RPMI8226 (cell line): Measurements from ENCODE around the gene SYNJ2.

Source experiments
- DNase-seq: peaks from one replicate; pipeline ENCODE4 v3.0.0-alpha.2; 2015

Gene SYNJ2

DNA sequence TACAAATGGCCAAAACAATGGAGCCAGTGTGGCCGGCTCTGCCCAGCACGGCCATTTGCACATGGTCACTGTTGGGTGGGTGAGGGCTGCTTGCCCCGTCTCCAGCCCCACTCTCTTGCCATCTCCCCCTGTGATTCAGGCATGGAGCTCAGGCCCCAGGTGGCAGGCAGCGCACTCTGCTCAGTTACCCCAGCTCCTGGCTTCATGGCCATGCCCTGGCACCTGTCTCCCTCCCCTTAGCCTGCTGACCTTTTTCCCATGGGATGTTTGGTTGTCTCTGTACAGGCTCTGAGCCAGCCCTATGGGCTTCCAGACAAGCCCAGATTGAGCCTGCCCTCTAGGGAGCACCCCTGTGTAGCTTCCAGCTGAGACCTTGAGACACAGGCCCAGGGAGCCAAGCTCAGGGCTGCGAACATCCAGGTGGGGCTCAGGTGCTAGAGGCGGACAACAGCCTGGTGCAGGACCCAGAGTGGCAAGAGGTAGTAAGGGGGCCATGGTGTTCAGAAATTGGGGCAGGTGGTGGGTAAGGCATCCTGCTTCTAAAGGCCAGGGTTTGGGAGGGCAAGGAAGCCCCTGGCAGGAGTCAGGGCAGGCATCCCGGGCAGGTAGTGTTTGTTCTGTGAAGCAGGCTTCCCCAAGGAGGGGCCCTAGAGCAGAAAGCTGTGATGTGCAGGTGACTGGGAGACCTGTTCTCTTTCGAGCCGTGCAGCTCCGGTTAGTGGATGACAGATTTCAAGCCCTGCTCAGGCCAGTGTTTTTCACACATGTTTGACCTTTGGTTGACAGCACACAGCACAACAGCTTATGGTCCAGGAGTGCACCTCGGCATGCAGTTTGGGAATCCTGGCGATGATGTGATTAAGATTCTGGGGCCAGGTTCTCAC, 17.7 kb downstream of the SYNJ2 start:
- DNase-seq, result no peak

DNA sequence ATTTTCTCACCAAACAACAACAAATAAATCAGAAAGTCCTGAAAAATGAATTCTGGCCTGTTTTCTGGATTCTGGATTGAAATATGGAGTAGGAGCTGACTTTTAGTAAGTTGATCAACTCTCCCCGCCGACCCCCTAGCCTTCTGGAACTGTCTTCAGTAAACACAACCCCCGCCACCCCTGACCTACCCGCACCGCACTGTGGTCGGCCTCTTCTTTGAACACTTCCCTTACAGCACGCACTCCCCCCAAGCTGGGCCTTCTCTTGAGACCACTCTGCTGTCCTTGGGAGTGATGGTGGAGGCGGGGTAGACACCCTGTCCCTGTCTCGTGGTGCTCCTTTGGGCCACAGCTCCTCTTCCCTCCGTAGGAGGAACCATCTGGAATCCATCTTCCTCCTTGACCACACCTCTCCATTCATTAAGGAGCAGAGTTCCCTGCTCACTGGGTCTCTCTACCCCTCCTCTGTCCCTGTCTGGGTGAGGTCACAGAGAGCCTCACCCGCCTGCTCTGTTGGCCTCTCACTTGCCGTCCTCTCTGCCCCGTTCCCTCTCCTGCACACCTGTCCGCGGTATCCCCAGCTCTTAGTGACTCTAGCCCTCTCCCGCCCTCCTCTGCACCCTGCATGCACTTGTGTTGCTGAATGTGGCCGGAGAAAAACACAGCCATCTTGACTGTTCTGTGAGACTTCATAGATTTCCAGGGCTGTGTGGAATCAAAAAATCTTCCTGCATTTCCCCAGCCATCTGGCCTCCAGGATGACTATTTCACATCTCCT, 19.1 kb downstream of the SYNJ2 start:
- no peak for DNase-seq

DNA sequence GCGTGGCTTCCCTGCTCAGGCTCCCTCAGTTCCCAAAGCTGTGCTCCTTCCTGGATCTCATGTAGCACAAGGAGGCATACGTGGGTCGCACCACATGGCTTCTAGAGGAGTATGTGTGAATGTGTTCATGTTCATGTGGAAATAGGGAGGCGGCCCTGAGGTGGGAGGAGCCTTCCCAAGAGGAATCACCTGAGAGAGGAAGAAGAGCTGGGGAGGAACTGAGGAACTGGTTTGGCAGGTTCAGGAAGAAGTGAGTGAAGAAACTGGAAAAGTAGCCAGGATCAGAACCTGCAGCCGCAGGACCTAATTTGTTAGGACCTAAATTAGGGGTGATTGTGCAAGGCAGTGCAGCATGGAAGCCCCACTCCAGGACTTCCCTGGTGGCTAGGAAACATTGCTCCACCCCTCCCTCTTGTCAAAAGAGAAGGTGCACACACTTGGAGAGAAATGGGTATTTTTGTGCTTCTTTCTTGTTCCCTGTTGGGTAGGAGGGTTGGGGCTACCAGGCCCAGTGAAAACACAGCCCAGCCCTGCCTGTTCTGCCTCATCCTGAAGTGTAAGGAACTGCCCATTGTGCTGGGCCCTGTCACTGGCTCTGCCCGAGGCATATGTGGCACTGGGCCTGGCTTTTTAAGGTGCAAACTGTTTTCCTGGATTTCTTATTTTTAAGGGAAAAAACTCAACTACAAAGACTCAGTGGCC, 20.7 kb downstream of the SYNJ2 start:
- no peak for DNase-seq

DNA sequence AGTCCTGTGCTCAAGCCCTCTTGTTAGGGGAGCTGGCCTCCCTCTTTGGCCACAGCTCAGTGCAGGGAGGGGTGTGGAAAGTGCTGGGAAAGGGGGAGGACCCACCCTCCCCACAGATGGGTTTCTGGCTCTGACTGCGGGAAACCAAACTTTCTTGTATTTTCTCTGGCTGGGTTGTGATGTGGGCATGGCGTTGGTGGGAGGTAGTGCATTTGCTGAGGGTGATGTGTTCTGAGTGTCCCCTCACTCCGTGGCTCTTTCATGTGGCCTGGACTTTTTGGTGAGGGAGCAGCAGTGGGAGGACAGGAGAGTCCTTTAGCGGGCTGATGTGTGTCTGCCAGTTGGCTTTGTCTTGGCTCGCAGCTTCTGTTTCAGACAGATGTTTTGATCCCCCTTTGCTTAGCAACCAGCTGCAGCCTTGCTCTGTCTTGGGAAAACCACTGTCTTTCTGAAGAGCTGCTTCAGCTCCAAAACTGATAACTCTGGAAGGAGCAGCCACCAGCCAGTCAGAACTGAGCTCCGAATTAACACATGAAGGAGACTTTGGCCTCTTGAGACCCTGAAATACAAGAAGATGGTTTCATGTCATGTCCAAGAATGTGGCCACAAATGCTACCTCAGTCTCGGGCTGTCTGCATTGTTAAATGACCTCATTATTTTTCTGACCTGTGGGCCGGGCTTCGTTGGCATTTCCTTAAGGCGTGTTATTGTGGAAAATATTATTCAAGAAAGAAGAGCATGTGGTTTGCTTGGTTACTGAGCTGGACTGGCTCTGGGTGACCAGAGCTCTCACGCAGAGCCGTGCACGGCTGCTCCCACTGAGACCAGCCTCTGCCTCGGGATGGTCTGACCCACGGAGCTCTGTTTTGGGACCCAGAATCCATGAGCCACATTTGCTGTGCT, 21.5 kb downstream of the SYNJ2 start:
- no peak for DNase-seq

DNA sequence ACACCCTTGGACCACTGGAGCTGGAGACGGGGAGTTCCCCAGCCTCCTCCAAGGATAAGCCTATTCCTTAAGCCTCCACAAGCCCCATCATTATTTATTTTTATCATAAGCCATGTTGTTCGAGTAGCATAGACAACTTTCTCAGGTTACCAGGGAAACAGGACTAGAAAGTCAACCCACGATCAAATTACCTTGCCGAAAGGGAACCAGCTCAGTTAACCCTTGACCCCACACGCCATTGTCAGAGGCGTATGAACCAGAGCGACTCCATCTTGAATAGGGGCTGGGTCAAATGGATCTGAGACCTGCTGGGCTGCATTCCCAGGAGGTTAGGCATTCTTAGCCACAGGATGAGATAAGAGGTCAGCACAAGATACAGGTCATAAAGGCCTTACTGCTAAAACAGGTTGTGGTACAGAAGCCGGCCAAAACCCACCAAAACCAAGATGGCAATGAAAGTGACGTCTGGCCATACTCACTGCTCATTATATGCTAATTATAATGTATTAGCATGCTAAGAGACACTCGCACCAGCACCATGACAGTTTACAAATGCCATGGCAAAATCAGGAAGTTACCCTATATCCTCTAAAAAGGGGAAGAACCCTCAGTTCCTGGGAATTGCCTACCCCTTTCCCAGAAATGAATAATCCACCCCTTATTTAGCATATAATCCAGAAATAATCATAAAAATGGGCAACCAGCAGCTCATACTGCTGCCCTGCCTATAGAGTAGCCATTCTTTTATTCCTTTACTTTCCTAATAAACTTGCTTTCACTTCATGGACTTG, 22.4 kb downstream of the SYNJ2 start:
- no peak for DNase-seq

DNA sequence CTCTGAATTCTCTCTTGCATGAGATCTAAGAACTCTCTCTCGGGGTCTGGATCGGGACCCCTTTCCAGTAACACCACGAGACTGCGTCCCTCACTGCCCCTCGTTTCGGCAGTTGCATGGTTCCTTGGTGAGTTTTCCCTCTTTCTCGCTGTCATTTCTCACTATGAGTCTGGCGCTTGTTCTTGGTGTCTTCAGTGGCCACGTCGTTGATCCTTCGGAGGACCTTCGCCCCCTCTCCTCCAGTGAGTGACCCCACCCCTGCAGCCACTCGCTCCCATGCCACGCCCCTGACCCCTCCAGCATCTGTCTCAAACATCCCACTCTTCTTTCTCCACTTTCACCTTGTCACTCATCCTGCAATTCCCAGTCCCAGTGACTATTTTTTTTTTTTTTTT, 23.0 kb downstream of the SYNJ2 start:
- no peak for DNase-seq

DNA sequence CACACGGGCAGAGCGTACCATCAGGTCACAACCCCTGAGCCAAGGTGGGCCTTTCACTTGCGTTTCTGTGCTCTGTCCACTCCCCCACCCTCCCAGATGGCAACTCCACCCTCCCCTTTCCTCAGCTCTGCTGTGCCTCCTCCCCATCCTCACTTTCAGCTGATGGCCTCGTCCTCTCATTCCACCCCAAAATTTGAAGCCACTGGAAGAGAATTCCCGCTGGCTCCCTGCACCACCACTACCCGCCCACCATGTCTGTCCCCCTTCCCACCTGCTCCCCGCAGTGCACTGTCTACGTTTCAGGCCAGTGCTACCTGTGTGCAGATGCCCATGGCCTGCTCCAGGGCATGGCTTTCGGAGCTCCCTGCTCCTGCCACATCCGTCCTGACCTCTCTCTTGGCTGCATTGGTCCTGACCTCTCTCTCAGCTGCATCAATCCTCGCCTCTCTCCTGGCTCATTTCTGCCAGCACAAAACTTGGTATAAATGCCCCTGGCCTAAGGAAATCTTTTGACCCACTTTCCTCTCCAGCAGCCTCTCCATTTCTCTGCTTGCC, 24.0 kb downstream of the SYNJ2 start:
- no peak for DNase-seq

DNA sequence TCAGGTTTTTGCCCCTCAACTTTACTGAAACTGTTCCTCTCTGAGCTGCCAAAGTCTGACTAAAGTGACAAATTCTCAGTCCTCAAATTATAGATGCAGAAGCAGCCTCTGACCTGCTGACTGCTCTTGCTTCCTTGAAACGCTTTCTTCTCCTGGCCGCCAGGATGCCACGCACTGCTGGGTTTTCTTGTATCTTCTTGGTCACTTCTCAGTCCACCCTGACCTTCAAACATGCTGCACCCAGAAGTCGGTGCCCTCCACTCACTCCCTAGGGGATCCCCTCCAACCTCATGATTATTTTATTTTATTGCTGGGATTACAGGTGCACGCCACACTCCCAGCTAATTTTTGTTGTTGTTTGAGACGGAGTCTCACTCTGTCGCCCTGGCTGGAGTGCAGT, 24.7 kb downstream of the SYNJ2 start:
- no peak for DNase-seq

DNA sequence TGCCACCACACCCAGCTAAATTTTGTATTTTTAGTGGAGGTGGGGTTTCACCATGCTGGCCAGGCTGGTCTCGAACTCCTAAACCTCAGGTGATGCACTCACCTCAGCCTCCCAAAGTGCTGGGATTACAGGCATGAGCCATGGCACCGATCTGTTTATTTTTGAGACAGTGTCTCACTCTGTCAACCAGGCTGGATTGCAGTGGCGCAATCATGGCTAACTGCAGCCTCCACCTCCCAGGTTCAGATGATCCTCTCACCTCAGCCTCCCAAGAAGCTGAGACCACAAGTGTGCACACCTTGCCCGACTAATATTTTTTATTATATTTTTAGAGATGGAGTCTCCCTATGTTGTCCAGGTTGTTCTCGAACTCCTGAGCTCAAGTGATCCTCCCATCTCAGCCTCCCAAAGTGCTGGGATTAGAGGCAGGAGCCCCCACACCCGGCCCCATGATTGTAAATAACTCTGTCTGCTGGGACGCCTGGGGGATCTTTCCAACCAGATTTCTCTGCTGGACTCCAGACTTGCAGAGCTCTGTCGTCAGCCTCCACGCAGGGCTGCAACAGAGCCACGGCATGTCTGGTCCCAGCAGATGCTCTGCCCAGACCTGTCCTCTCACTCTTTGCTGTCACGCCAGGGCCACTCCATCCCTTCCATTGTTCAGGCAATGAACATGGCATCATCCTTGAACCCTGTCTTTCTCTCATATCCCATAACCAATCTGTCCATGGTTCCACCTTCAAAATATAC, 25.3 kb downstream of the SYNJ2 start:
- no peak for DNase-seq

DNA sequence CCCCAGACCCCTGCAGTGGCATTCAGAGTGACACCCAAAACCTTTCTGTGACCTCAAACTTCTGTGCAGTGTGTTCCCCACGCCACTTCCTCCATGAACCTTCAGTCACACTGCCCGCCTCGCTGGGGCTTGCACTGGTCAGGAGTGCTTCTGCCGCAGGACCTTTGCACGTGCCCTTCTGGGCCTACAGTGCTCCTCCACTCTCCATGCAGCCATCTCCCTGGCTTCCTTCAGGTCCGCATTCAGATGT, 27.1 kb downstream of the SYNJ2 start:
- DNase-seq, result no peak

DNA sequence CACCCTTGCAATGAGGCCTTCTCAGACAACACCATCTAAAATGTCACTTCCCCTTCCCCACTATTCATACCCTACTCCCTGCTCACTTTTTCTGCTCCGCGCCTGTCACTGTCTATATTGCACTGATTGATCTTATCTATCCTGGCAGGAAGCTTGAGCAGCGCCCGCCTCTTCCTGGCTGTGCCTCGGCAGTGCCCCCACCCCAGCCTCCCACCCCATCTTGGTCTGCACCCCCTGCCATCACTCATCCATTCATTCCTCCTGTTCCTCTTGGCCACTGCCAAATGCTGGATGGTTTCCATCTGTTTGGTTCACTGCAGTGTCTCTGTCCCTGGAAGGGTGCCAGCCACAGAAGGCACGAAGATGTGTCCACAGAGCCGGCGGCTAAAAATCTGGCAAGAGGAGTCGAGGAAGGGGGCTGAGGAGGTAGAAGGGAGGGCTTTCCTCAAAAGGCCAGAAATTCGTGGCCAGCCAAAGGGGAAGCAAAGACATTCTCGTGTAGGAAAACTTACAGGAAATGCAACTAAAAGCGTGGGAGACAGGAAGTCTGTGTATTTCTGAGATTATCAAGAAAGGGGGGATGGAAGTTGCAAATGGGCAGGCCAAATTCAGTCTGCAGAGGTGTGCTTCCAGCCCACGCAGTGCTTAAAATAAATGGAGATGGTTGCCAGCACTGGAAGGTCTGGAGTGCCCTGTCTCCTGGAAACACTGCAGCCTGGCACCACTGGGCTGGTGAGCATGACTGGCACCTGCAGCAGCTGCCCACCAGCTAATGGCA, 27.6 kb downstream of the SYNJ2 start:
- DNase-seq, result no peak

DNA sequence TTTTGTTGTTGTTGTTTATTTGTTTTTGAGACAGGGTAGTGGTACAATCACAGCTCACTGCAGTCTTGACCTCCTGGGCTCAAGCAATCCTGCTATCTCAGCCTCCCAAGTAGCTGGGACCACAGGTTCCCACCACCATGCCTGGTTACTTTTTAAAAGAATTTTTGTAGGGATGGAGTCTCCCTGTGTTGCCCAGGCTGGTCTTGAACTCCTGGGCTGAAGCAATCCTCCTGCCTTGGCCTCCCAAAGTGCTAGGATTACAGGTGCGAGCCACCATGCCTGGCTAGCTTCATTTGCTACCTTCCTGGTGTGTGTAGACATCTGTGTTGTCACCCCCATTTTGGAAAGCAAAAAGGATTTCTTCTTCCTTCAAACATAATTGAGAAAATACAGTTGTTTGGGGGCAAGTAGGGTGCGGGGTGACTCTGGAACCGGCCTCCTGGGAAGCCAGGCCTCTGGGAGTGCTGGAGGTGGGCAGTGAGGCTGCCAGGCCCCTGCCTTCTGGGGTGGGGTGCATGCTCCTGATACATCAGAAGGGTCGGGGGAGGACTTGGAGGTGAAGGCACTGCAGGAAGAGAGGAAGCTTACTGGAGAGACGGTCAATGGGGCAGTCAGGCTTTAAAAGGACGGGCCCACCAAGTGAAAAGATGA, 28.4 kb downstream of the SYNJ2 start:
- DNase-seq, result no peak

DNA sequence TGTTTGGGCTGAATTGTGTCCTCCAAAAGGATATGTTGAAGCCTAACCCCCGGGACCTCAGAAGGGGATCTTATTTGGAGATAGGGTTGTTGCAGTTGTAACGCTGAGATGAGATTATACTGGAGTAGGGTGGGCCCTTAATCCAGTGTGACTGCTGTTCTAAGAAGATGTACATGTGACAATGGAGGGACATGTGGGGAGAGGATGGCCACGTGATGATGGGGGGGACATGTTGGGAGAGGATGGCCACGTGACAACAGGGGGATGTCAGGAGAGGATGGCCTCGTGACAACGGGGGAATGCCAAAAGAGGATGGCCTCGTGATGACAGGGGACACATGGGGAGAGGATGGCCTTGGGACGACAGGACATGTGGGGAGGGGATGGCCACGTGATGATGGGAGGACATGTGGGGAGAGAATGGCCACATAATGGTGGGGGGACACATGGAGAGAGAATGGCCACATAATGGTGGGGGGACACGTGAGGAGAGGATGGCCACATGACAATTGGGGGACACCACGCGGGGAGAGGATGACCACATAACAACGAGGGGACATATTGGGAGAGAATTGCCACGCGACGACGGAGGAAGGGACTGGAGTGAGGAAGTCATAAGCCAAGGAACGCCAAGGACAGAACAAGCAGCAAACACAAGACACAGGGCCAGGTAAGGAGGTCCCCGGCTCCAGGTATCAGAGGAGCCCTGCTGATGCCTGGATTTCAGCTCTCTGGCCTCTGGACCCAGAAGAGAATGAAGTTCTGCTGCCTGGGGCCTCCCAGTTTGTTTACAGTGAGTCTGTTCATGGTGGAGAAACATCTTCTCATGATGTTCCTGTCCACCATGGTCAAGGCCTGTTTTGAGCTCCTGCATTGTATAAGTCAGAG, 29.2 kb downstream of the SYNJ2 start:
- DNase-seq, result no peak

DNA sequence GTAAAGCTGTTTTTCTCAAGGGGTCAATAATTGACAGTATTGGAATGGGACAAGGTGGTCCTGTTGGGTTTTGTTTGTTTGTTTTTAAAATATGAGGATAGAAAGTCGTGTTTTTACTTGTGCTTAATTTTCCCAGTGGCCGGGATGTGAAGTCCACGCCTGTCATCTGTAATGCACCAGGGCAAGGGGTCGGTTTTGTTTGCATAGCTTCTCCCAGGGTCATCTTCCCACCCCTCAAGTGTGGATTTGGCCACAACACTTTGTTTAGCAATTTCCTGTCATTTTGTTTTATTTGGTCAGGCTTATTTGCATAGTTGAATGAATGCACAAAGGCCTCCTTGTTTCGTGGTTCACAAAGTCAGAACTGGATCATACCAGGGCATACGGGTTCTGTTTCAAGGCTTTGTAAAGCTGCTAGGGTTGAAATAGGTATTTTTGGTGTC, 29.8 kb downstream of the SYNJ2 start:
- DNase-seq, result no peak

DNA sequence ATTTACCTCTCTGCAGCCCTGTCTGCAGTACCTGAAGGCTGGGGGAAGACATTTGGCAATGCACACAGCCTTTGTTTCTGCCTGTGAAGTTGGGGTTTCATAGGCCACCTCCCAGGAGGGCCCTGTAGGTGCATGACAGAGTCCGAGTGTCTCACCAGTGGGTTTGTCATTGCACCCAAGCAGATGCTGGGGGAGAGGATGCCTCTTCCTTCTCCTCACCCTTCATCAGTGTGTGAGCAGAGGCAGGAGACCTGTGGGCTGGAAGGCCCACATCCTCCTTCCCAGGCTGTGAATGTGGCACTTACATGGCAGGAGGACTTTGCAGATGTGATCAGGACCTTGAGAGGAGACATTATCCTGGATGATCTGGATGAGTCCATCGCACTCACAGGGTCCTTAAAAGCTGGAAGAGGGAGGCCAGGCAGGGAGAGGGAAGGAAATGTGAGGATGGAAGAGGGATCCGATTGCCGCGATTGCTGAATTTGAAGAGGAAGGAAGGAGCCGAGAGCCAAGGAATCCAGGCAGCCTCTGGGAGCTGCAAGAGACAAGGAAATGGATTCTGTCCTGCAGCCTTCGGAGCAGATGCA, 30.4 kb downstream of the SYNJ2 start:
- DNase-seq, result no peak

DNA sequence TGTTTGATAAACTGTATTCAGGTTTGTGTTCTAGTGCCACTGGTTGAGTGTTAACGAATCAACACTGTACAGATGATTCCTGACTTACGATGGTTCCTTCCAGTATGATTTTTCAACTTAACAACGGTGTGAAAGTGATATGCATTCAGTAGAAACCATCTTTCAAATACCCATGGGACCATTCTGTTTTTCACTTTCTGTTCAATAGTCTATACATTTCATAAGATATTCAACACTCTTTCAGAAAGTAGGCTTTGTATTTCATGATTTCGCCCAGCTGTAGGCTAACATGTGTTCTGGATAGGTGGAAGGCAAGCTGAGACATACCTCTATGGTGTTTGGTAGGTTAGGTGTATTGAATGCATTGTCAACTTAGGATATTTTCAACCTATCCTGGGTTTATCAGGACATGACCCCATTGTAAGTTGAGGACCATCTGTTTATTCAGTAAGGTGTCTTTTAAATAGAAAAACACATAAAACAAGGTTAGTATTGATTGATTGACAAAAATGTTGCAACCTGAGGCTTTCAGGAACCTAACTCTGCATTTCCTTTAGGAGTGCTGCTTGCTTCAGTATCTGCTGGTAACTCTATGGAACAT, 32.3 kb downstream of the SYNJ2 start:
- DNase-seq, result no peak

DNA sequence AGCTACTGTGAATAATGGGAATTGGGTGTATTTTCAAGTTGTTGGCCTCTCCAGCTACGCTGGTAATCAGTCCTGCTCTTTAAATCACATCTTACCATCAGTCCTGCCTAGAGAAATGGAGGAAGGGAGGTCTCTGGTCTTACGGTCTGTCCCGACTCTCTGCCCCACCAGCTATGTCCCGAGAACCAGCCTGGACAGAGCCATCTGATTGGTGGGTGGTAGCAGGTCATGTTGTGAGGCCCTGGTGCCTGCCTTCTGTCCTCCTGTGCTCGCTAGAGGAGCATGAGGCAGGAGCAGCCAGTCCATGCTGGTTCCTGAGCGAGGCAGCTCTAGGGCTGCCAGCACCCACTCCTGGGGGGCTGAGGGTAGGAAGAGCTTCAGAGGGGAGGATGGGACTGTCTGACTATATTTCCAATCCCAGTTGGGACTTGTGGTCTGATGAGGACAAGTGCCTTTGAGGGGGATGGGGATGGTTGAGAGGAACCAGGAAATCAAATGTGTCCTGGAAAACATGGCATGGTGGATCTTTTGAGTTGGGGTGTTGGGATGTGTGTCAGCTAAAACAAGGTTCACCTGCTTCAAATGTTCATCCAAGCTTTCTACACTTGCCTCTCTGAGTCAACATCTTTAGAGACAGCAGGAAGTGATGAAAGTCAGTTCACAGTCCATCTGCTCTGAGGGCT, 33.0 kb downstream of the SYNJ2 start:
- DNase-seq, result no peak
